ENCODE results near the gene SCAI. TPM values are rescaled to one million over a fixed set of nuclear protein-coding genes. Genes with fewer than 3 reads are reported as not detected.

Gene SCAI
- total and polyA plus RNA-seq, 4 donors: 1.4 to 39.9 (median 8.0) TPM

- TF ChIP-seq CTCF (IDR thresholded peaks at IDR 0.05; ENCODE audit: control extremely low read depth, extremely low read depth): no peak
- DNase-seq (no peak), ATAC-seq (ENCODE audit: insufficient read depth, low FRiP score) (no peak)
- 92% methylated on average over 1 of the region's 1 CpG for WGBS, 2 donors
- no peaks in the 10 kb centered on the region for H3K36me3 ChIP-seq (ENCODE audit: control insufficient read depth in 4 of 4, insufficient read depth in 4 of 4, low read length in 4 of 4)
- H3K4me3 ChIP-seq: no peak overlapping the region
- H3K9me3 ChIP-seq (ENCODE audit: control insufficient read depth in 4 of 4, insufficient read depth in 3 of 4, low read length in 3 of 4): no peaks in the 10 kb centered on the region
- H3K27ac ChIP-seq (ENCODE audit: low read depth in 1 of 2, low read length in 1 of 2): no peak overlapping the region
- H3K9ac ChIP-seq (ENCODE audit: insufficient read depth in 1 of 2, low read length in 2 of 2): no peak overlapping the region
- H3K4me1 ChIP-seq (ENCODE audit: control insufficient read depth in 5 of 5, insufficient read depth in 5 of 5, low read length in 5 of 5): no peaks in the 10 kb centered on the region
- no peaks in the 10 kb centered on the region for H3K27me3 ChIP-seq (ENCODE audit: control insufficient read depth in 3 of 3, insufficient read depth in 3 of 3, low read length in 2 of 3)
Measured at GRCh38 chr9:124954255-124954654, 189.1 kb downstream of the SCAI start.

GRCh38 chr9:124950050-124950718 is 193.1 kb downstream of the SCAI start:
- ATAC-seq (ENCODE audit: insufficient read depth, low FRiP score): no peak
- no peak for DNase-seq
- Histone ChIP-seq H3K4me1 (ENCODE audit: control insufficient read depth in 5 of 5, insufficient read depth in 5 of 5, low read length in 5 of 5) (no peaks in the 10 kb centered on the region), H3K9me3 (ENCODE audit: control insufficient read depth in 4 of 4, insufficient read depth in 3 of 4, low read length in 3 of 4) (no peaks in the 10 kb centered on the region), H3K27me3 (ENCODE audit: control insufficient read depth in 3 of 3, insufficient read depth in 3 of 3, low read length in 2 of 3) (no peaks in the 10 kb centered on the region), H3K36me3 (ENCODE audit: control insufficient read depth in 4 of 4, insufficient read depth in 4 of 4, low read length in 4 of 4) (no peaks in the 10 kb centered on the region), H3K4me3 (no peak overlapping the region), H3K27ac (ENCODE audit: low read depth in 1 of 2, low read length in 1 of 2) (no peak overlapping the region), H3K9ac (ENCODE audit: insufficient read depth in 1 of 2, low read length in 2 of 2) (no peak overlapping the region)
- TF ChIP-seq CTCF (IDR thresholded peaks at IDR 0.05; ENCODE audit: control extremely low read depth, extremely low read depth): no peak
- 67 to 69% methylated on average over 3 of the region's 3 CpGs for WGBS, 2 donors

GRCh38 chr9:124949387-124949786 is 193.9 kb downstream of the SCAI start:
- Histone ChIP-seq H3K36me3 (ENCODE audit: control insufficient read depth in 4 of 4, insufficient read depth in 4 of 4, low read length in 4 of 4) (no peaks in the 10 kb centered on the region), H3K27me3 (ENCODE audit: control insufficient read depth in 3 of 3, insufficient read depth in 3 of 3, low read length in 2 of 3) (no peaks in the 10 kb centered on the region), H3K4me1 (ENCODE audit: control insufficient read depth in 5 of 5, insufficient read depth in 5 of 5, low read length in 5 of 5) (no peaks in the 10 kb centered on the region), H3K27ac (ENCODE audit: low read depth in 1 of 2, low read length in 1 of 2) (no peak overlapping the region), H3K9me3 (ENCODE audit: control insufficient read depth in 4 of 4, insufficient read depth in 3 of 4, low read length in 3 of 4) (no peaks in the 10 kb centered on the region), H3K9ac (ENCODE audit: insufficient read depth in 1 of 2, low read length in 2 of 2) (no peak overlapping the region), H3K4me3 (no peak overlapping the region)
- ATAC-seq (ENCODE audit: insufficient read depth, low FRiP score) (no peak), DNase-seq (no peak)
- 72 to 82% methylated on average over 2 of the region's 2 CpGs for WGBS, 2 donors
- TF ChIP-seq CTCF (IDR thresholded peaks at IDR 0.05; ENCODE audit: control extremely low read depth, extremely low read depth): no peak
